HUES48 (cell line): ENCODE results near the gene MMP24.
"Not testable (repeated sequence)": the region's sequence is repeated elsewhere in the genome, so short reads cannot be mapped to it uniquely, and the experiment has no call there.

ENCODE experiments used
- H3K27ac ChIP-seq: one replicate; pipeline ENCODE4 v1.7.0; 2013; ENCODE audit warnings: low read depth, low read length, inconsistent platforms
- H3K27me3 ChIP-seq: 2 replicates; pipeline ENCODE4 v1.6.1; 2013; ENCODE audit warnings: mild to moderate bottlenecking, low read length; ENCODE audit not compliant: control insufficient read depth, insufficient read depth
- H3K36me3 ChIP-seq: 2 replicates; pipeline ENCODE4 v1.6.1; 2013; ENCODE audit warnings: low read length; ENCODE audit not compliant: control insufficient read depth, insufficient read depth
- H3K4me1 ChIP-seq: 2 replicates; pipeline ENCODE4 v1.6.1; 2013; ENCODE audit warnings: mild to moderate bottlenecking, low read length; ENCODE audit not compliant: control insufficient read depth, insufficient read depth
- H3K4me3 ChIP-seq: 2 replicates; pipeline ENCODE4 v1.5.1; 2013; ENCODE audit warnings: mild to moderate bottlenecking, low read depth, low read length
- H3K9ac ChIP-seq: 2 replicates; pipeline ENCODE4 v1.6.1; 2013; ENCODE audit warnings: mild to moderate bottlenecking, low read depth, low read length, moderate library complexity
- H3K9me3 ChIP-seq: 2 replicates; pipeline ENCODE4 v1.6.1; 2013; ENCODE audit warnings: low read length; ENCODE audit not compliant: control insufficient read depth, insufficient read depth

The MMP24 gene

GRCh38 chr20:35192118-35192872 is 34.2 kb upstream of the MMP24 start:
- H3K27ac ChIP-seq: no peak overlapping the region
- no peaks in the 10 kb centered on the region for H3K27me3 ChIP-seq
- no peak overlapping the region for H3K4me3 ChIP-seq
- no peak overlapping the region for H3K9ac ChIP-seq
- H3K9me3 ChIP-seq: peaks cover 14% of the 10 kb centered on the region
- peaks cover 4% of the 10 kb centered on the region; the same call in 1 of the 2 replicates for H3K4me1 ChIP-seq
- no peaks in the 10 kb centered on the region for H3K36me3 ChIP-seq

GRCh38 chr20:35193031-35193791 is 33.3 kb upstream of the MMP24 start:
- not testable (repeated sequence) for H3K27me3 ChIP-seq, H3K36me3 ChIP-seq, H3K9ac ChIP-seq, H3K27ac ChIP-seq, H3K4me1 ChIP-seq, H3K4me3 ChIP-seq
- peaks cover 12% of the 10 kb centered on the region for H3K9me3 ChIP-seq

GRCh38 chr20:35196313-35196712 is 30.2 kb upstream of the MMP24 start:
- Histone ChIP-seq H3K4me1 (peaks cover 4% of the 10 kb centered on the region; the same call in 1 of the 2 replicates), H3K36me3 (no peaks in the 10 kb centered on the region), H3K27me3 (no peaks in the 10 kb centered on the region), H3K9me3 (peaks cover 16% of the 10 kb centered on the region), H3K4me3 (no peak overlapping the region), H3K9ac (no peak overlapping the region), H3K27ac (no peak overlapping the region)

GRCh38 chr20:35199740-35200139 is 26.8 kb upstream of the MMP24 start:
- Histone ChIP-seq H3K4me3 (no peak overlapping the region), H3K36me3 (no peaks in the 10 kb centered on the region), H3K9me3 (peaks cover 16% of the 10 kb centered on the region), H3K27ac (no peak overlapping the region), H3K4me1 (no peaks in the 10 kb centered on the region), H3K27me3 (no peaks in the 10 kb centered on the region), H3K9ac (no peak overlapping the region)

GRCh38 chr20:35200267-35200666 is 26.2 kb upstream of the MMP24 start:
- H3K27ac ChIP-seq: no peak overlapping the region
- no peaks in the 10 kb centered on the region for H3K27me3 ChIP-seq
- H3K9ac ChIP-seq: no peak overlapping the region
- no peaks in the 10 kb centered on the region for H3K4me1 ChIP-seq
- H3K4me3 ChIP-seq: no peak overlapping the region
- H3K9me3 ChIP-seq: peaks cover 16% of the 10 kb centered on the region
- H3K36me3 ChIP-seq: no peaks in the 10 kb centered on the region

- H3K9me3 ChIP-seq: peaks cover 12% of the 10 kb centered on the region
- not testable (repeated sequence) for H3K4me1 ChIP-seq, H3K36me3 ChIP-seq, H3K9ac ChIP-seq, H3K4me3 ChIP-seq, H3K27me3 ChIP-seq, H3K27ac ChIP-seq
These were observed 25.0 kb upstream of the MMP24 start for GRCh38 chr20:35201467-35201866.

- no peaks in the 10 kb centered on the region for H3K9me3 ChIP-seq
- no peak overlapping the region for H3K4me3 ChIP-seq
- no peak overlapping the region for H3K27ac ChIP-seq
- H3K36me3 ChIP-seq: no peaks in the 10 kb centered on the region
- no peak overlapping the region for H3K9ac ChIP-seq
- H3K4me1 ChIP-seq: peaks cover 3% of the 10 kb centered on the region; the same call in 1 of the 2 replicates
- no peaks in the 10 kb centered on the region for H3K27me3 ChIP-seq
These were observed 19.7 kb upstream of the MMP24 start for GRCh38 chr20:35206802-35207201.

GRCh38 chr20:35207950-35208611 is 18.4 kb upstream of the MMP24 start:
- Histone ChIP-seq H3K9ac (no peak overlapping the region), H3K27me3 (no peaks in the 10 kb centered on the region), H3K36me3 (no peaks in the 10 kb centered on the region), H3K4me1 (peaks cover 3% of the 10 kb centered on the region; the same call in 1 of the 2 replicates), H3K9me3 (no peaks in the 10 kb centered on the region), H3K4me3 (no peak overlapping the region), H3K27ac (peak overlapping the region; percentile 22)

GRCh38 chr20:35215066-35215956 is 11.2 kb upstream of the MMP24 start:
- H3K9ac ChIP-seq: no peak overlapping the region
- H3K36me3 ChIP-seq: no peaks in the 10 kb centered on the region
- no peaks in the 10 kb centered on the region for H3K27me3 ChIP-seq
- H3K27ac ChIP-seq: no peak overlapping the region
- no peak overlapping the region for H3K4me3 ChIP-seq
- H3K9me3 ChIP-seq: no peaks in the 10 kb centered on the region
- H3K4me1 ChIP-seq: no peaks in the 10 kb centered on the region

- H3K36me3 ChIP-seq: no peaks in the 10 kb centered on the region
- no peaks in the 10 kb centered on the region for H3K9me3 ChIP-seq
- H3K9ac ChIP-seq: no peak overlapping the region
- H3K27me3 ChIP-seq: no peaks in the 10 kb centered on the region
- H3K4me3 ChIP-seq: no peak overlapping the region
- peaks cover 6% of the 10 kb centered on the region for H3K4me1 ChIP-seq
- H3K27ac ChIP-seq: no peak overlapping the region
These were observed 9.9 kb upstream of the MMP24 start for GRCh38 chr20:35216541-35216940.
